WI38 (cell line): ENCODE measurements around the gene FERMT1.

Source experiments
- H3K4me3 ChIP-seq: 2 replicates; pipeline ENCODE4 v1.5.1; 2011; ENCODE audit warnings: low read depth, mild to moderate bottlenecking, control low read depth, low read length
- CTCF ChIP-seq: IDR thresholded peaks from 2 replicates; pipeline ENCODE4 v1.5.1; 2012; ENCODE audit warnings: low read depth, mild to moderate bottlenecking, control low read depth, low read length

The FERMT1 gene

GRCh38 chr20:6030453-6031080 lies 92.3 kb downstream of the FERMT1 start:
- no peak overlapping the region for H3K4me3 ChIP-seq

GRCh38 chr20:6029538-6029937 lies 93.3 kb downstream of the FERMT1 start:
- no peak for TF ChIP-seq CTCF
- no peak overlapping the region for H3K4me3 ChIP-seq

More at GRCh38 chr20:6030453-6031080, 92.3 kb downstream of the FERMT1 start:
- TF ChIP-seq CTCF = no peak

GRCh38 chr20:6028818-6029217 lies 94.0 kb downstream of the FERMT1 start:
- no peak for TF ChIP-seq CTCF

GRCh38 chr20:6026051-6026450 lies 96.8 kb downstream of the FERMT1 start:
- no peak for TF ChIP-seq CTCF
- no peak overlapping the region for H3K4me3 ChIP-seq

More at GRCh38 chr20:6028818-6029217, 94.0 kb downstream of the FERMT1 start:
- no peak overlapping the region for H3K4me3 ChIP-seq
